GM12874 (cell line): ENCODE measurements around the gene UGT1A3.

Source experiments
- CTCF ChIP-seq: IDR thresholded peaks from 2 replicates; pipeline ENCODE4 v1.5.1; 2011; ENCODE audit warnings: low read depth, mild to moderate bottlenecking, control low read depth, low read length, moderate library complexity; ENCODE audit not compliant: insufficient read depth

UGT1A3 gene

GRCh38 chr2:233814056-233814835 is 85.4 kb downstream of the UGT1A3 start:
- no peak for TF ChIP-seq CTCF

GRCh38 chr2:233815861-233816260 is 87.0 kb downstream of the UGT1A3 start:
- no peak for TF ChIP-seq CTCF

DNA sequence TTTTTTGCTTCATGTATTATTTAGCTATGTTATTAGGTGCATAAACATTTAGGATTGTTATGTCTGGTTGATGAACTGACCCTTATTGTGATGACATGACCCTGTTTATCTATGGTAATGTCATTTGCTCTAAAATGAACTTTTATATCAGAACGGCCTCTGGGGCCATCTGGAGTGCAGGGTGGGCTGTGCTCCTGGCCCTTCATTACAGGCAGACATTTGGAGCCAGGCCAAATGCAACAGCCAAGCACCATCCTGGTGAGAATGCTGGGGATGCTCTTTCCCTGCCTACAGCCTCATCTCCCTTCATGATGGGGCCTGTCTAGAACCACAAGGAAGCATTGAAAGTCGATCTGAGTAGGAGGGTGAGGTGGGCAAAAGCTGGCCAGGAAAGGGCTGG is 87.5 kb downstream of the UGT1A3 start:
- TF ChIP-seq CTCF = no peak

DNA sequence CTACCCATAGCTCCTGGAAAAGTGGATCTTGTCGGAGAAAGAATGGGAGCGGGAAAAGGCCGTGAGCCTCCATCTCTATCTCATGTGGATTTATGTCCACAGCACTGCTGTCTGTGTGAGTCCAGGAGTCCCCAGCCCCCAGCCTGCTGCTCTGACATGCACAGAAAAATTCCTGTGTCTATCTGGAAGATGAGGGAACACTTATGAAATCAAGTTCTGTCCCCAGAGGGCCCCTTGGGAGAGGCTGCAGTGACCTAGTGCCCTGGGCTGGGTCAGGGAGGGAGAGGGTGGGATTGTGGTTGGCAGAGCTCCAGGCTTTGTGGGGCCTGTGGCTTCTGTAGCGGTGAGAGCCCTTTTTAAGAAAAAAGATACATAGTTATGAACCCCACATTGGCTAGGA is 87.9 kb downstream of the UGT1A3 start:
- no peak for TF ChIP-seq CTCF

- no peak for TF ChIP-seq CTCF
These were observed 88.6 kb downstream of the UGT1A3 start for GRCh38 chr2:233817361-233817911.

- TF ChIP-seq CTCF = no peak
These were observed 89.3 kb downstream of the UGT1A3 start for GRCh38 chr2:233817995-233818638.
